Mesenchymal stem cell (in vitro differentiated cells and primary cell): ENCODE results near the gene ILDR1.

Experiments used
- DNase-seq: peaks from one replicate; pipeline ENCODE4 v3.0.0-alpha.2; 2013
- H2AFZ ChIP-seq: one replicate; pipeline ENCODE4 v1.6.1; 2013; ENCODE audit warnings: low read depth, mild to moderate bottlenecking, control low read depth, inconsistent platforms, low read length, moderate library complexity
- H2AK5ac ChIP-seq: 2 replicates; pipeline ENCODE4 v1.6.1; 2013; ENCODE audit warnings: low read length, moderate library complexity, mild to moderate bottlenecking, inconsistent platforms; ENCODE audit not compliant: severe bottlenecking
- H2BK120ac ChIP-seq: one replicate; pipeline ENCODE4 v1.6.1; 2013; ENCODE audit warnings: low read depth, mild to moderate bottlenecking, inconsistent platforms, low read length, moderate library complexity
- H2BK12ac ChIP-seq, 2 experiments: one replicate each; pipeline ENCODE4 v1.6.1; 2013; ENCODE audit warnings: inconsistent platforms in 2 of 2, low read length in 2 of 2, mild to moderate bottlenecking in 2 of 2, moderate library complexity in 2 of 2, control low read depth in 1 of 2
- H2BK15ac ChIP-seq: one replicate; pipeline ENCODE4 v1.6.1; 2013; ENCODE audit warnings: mild to moderate bottlenecking, low read depth, inconsistent platforms; ENCODE audit not compliant: poor library complexity, severe bottlenecking
- H2BK5ac ChIP-seq: 2 replicates; pipeline ENCODE4 v1.6.1; 2013; ENCODE audit warnings: low read depth, mild to moderate bottlenecking, low read length, control low read depth, inconsistent platforms; ENCODE audit not compliant: poor library complexity, severe bottlenecking
- H3K14ac ChIP-seq, 2 experiments: one replicate each; pipeline ENCODE4 v1.6.1; 2013; ENCODE audit warnings: inconsistent platforms in 2 of 2, low read length in 2 of 2, control low read depth in 1 of 2, mild to moderate bottlenecking in 1 of 2, moderate library complexity in 1 of 2
- H3K18ac ChIP-seq, 2 experiments: one replicate each; pipeline ENCODE4 v1.6.1; 2013; ENCODE audit warnings: inconsistent platforms in 2 of 2, low read length in 2 of 2, control low read depth in 1 of 2, low read depth in 1 of 2, mild to moderate bottlenecking in 1 of 2
- H3K23ac ChIP-seq, 2 experiments: one replicate each; pipeline ENCODE4 v1.6.1; 2013; ENCODE audit warnings: inconsistent platforms in 2 of 2, low read length in 2 of 2, mild to moderate bottlenecking in 2 of 2, moderate library complexity in 2 of 2, control low read depth in 1 of 2
- H3K27ac ChIP-seq: 2 replicates; pipeline ENCODE4 v1.5.1; 2013; ENCODE audit warnings: mild to moderate bottlenecking, moderate library complexity, low read length, control low read depth, inconsistent platforms; ENCODE audit not compliant: poor library complexity, severe bottlenecking
- H3K27me3 ChIP-seq, 2 experiments: 2 replicates each; pipeline versions ENCODE4 v1.6.1 to v1.7.0; 2013; ENCODE audit warnings: low read length in 2 of 2, mild to moderate bottlenecking in 2 of 2, moderate library complexity in 2 of 2, control low read depth in 1 of 2, inconsistent platforms in 1 of 2; ENCODE audit not compliant: control insufficient read depth in 1 of 2, insufficient read depth in 1 of 2
- H3K36me3 ChIP-seq, 2 experiments: 2 replicates each; pipeline versions ENCODE4 v1.6.1 to v1.7.0; 2013; ENCODE audit warnings: low read length in 2 of 2, control low read depth in 1 of 2, inconsistent platforms in 1 of 2, low read depth in 1 of 2, mild to moderate bottlenecking in 1 of 2; ENCODE audit not compliant: insufficient read depth in 2 of 2, control insufficient read depth in 1 of 2
- H3K4ac ChIP-seq, 2 experiments: one replicate each; pipeline ENCODE4 v1.6.1; 2013; ENCODE audit warnings: inconsistent platforms in 2 of 2, low read length in 2 of 2, mild to moderate bottlenecking in 2 of 2, moderate library complexity in 2 of 2, control low read depth in 1 of 2, low read depth in 1 of 2
- H3K4me1 ChIP-seq: 2 replicates; pipeline ENCODE4 v1.6.1; 2013; ENCODE audit warnings: low read depth, low read length, control low read depth; ENCODE audit not compliant: control insufficient read depth, insufficient read depth
- H3K4me2 ChIP-seq: 2 replicates; pipeline ENCODE4 v1.6.1; 2013; ENCODE audit warnings: low read length, mild to moderate bottlenecking, inconsistent platforms; ENCODE audit not compliant: poor library complexity, severe bottlenecking
- H3K4me3 ChIP-seq, 2 experiments: 2 replicates each; pipeline versions ENCODE4 v1.5.1 to v1.7.0; 2013; ENCODE audit warnings: low read length in 2 of 2, mild to moderate bottlenecking in 2 of 2, control low read depth in 1 of 2, low read depth in 1 of 2; ENCODE audit not compliant: insufficient read depth in 1 of 2
- H3K79me1 ChIP-seq: replicated peaks from 2 replicates; pipeline ENCODE4 v1.6.1; 2013; ENCODE audit warnings: mild to moderate bottlenecking, control low read depth, low read length, inconsistent platforms; ENCODE audit not compliant: poor library complexity, severe bottlenecking
- H3K9ac ChIP-seq: 2 replicates; pipeline ENCODE4 v1.7.0; 2013; ENCODE audit warnings: mild to moderate bottlenecking, low read length, moderate library complexity
- H3K9me3 ChIP-seq: 2 replicates; pipeline ENCODE4 v1.7.0; 2013; ENCODE audit warnings: mild to moderate bottlenecking, low read length; ENCODE audit not compliant: control insufficient read depth
- H4K8ac ChIP-seq: one replicate; pipeline ENCODE4 v1.6.1; 2013; ENCODE audit warnings: inconsistent platforms, mild to moderate bottlenecking, low read length, moderate library complexity
- H4K91ac ChIP-seq: one replicate; pipeline ENCODE4 v1.6.1; 2013; ENCODE audit warnings: mild to moderate bottlenecking, low read length, inconsistent platforms
- WGBS: methylation state at CpG from one replicate; pipeline ENCODE4 v1.1.7; 2013; ENCODE audit warnings: mixed read lengths; 5-methylcytosine and 5-hydroxymethylcytosine counted together

Gene ILDR1

GRCh38 chr3:122006267-122006666 is 15.8 kb downstream of the ILDR1 start:
- Histone ChIP-seq H3K9ac (no peak overlapping the region), H2AK5ac (no peak overlapping the region), H3K79me1 (no peaks in the 10 kb centered on the region), H3K36me3 (no peaks in the 10 kb centered on the region), H2AFZ (no peak overlapping the region), H3K4ac (no peak overlapping the region), H3K4me1 (peaks cover 1% of the 10 kb centered on the region), H3K18ac (no peak overlapping the region), H2BK15ac (no peak overlapping the region), H2BK120ac (no peak overlapping the region), H4K8ac (no peak overlapping the region), H3K4me3 (no peak overlapping the region), H3K23ac (no peak overlapping the region), H3K14ac (no peak overlapping the region), H3K27me3 (peaks cover 3 to 8% of the 10 kb centered on the region in 2 experiments), H4K91ac (no peak overlapping the region), H3K27ac (no peak overlapping the region), H3K4me2 (no peak overlapping the region), H3K9me3 (no peaks in the 10 kb centered on the region), H2BK12ac (no peak overlapping the region), H2BK5ac (no peak overlapping the region)
- DNase-seq, result no peak
- 73% methylated on average over 2 of the region's 2 CpGs for WGBS

- Histone ChIP-seq H2BK15ac (no peak overlapping the region), H3K4ac (no peak overlapping the region), H3K36me3 (no peaks in the 10 kb centered on the region), H3K18ac (no peak overlapping the region), H3K4me3 (no peak overlapping the region), H4K91ac (no peak overlapping the region), H3K4me2 (no peak overlapping the region), H2AK5ac (no peak overlapping the region), H2BK120ac (no peak overlapping the region), H3K27me3 (peaks cover 2 to 6% of the 10 kb centered on the region in 2 experiments), H3K14ac (no peak overlapping the region), H2AFZ (no peak overlapping the region), H4K8ac (no peak overlapping the region), H3K9me3 (no peaks in the 10 kb centered on the region), H2BK5ac (no peak overlapping the region), H3K23ac (no peak overlapping the region), H3K4me1 (peaks cover 1% of the 10 kb centered on the region), H2BK12ac (no peak overlapping the region), H3K9ac (no peak overlapping the region), H3K79me1 (no peaks in the 10 kb centered on the region), H3K27ac (no peak overlapping the region)
- DNase-seq, result no peak
- WGBS, result 71% methylated on average over 13 of the region's 13 CpGs
Measured at GRCh38 chr3:122004991-122005565, 17.0 kb downstream of the ILDR1 start.

- no peak overlapping the region for H3K4ac ChIP-seq
- no peak overlapping the region for H3K14ac ChIP-seq
- no peak overlapping the region for H4K8ac ChIP-seq
- WGBS, result 79% methylated on average over 2 of the region's 2 CpGs
- H2AK5ac ChIP-seq, result no peak overlapping the region
- no peak overlapping the region for H2AFZ ChIP-seq
- H3K4me3 ChIP-seq, result no peak overlapping the region
- peaks cover 1% of the 10 kb centered on the region for H3K4me1 ChIP-seq
- no peaks in the 10 kb centered on the region for H3K79me1 ChIP-seq
- no peak overlapping the region for H3K27ac ChIP-seq
- peaks cover 0 to 2% of the 10 kb centered on the region in 2 experiments for H3K27me3 ChIP-seq
- H3K36me3 ChIP-seq, result no peaks in the 10 kb centered on the region
- H3K9me3 ChIP-seq, result no peaks in the 10 kb centered on the region
- H4K91ac ChIP-seq, result no peak overlapping the region
- no peak for DNase-seq
- no peak overlapping the region for H2BK120ac ChIP-seq
- H2BK12ac ChIP-seq, result no peak overlapping the region
- no peak overlapping the region for H3K9ac ChIP-seq
- no peak overlapping the region for H2BK5ac ChIP-seq
- H3K18ac ChIP-seq, result no peak overlapping the region
- H2BK15ac ChIP-seq, result no peak overlapping the region
- no peak overlapping the region for H3K4me2 ChIP-seq
- H3K23ac ChIP-seq, result no peak overlapping the region
Measured at GRCh38 chr3:122004107-122004506, 17.9 kb downstream of the ILDR1 start.

- no peak overlapping the region for H2BK5ac ChIP-seq
- no peak overlapping the region for H3K23ac ChIP-seq
- H3K18ac ChIP-seq, result no peak overlapping the region
- no peak overlapping the region for H3K27ac ChIP-seq
- no peak overlapping the region for H2BK15ac ChIP-seq
- no peak overlapping the region for H3K14ac ChIP-seq
- peaks cover 0 to 2% of the 10 kb centered on the region in 2 experiments for H3K27me3 ChIP-seq
- H3K9ac ChIP-seq, result no peak overlapping the region
- H3K36me3 ChIP-seq, result no peaks in the 10 kb centered on the region
- WGBS, result 63% methylated on average over 1 of the region's 1 CpG
- H3K4me1 ChIP-seq, result peaks cover 1% of the 10 kb centered on the region
- no peak overlapping the region for H2BK12ac ChIP-seq
- H3K4ac ChIP-seq, result no peak overlapping the region
- no peak overlapping the region for H2BK120ac ChIP-seq
- no peak overlapping the region for H2AFZ ChIP-seq
- no peak overlapping the region for H2AK5ac ChIP-seq
- DNase-seq, result no peak
- H3K79me1 ChIP-seq, result no peaks in the 10 kb centered on the region
- H3K4me3 ChIP-seq, result no peak overlapping the region
- H4K8ac ChIP-seq, result no peak overlapping the region
- H3K9me3 ChIP-seq, result no peaks in the 10 kb centered on the region
- H3K4me2 ChIP-seq, result no peak overlapping the region
- no peak overlapping the region for H4K91ac ChIP-seq
Measured at GRCh38 chr3:122003606-122004005, 18.4 kb downstream of the ILDR1 start.
